Fibroblast of mammary gland (primary cell): ENCODE measurements around the gene SCG2.
A peak's percentile ranks its signal among the peaks of the same experiment; 100 is the strongest.

Experiments used
- DNase-seq: peaks from one replicate; pipeline ENCODE4 v3.0.0-alpha.2; 2010; ENCODE audit warnings: low read depth
- H3K4me3 ChIP-seq: 2 replicates; pipeline ENCODE4 v1.5.1; 2011; ENCODE audit warnings: low read depth, mild to moderate bottlenecking, low read length, moderate library complexity; ENCODE audit not compliant: control insufficient read depth
- CTCF ChIP-seq: conservative IDR thresholded peaks from 2 replicates; pipeline ENCODE4 v1.5.1; 2011; ENCODE audit warnings: low read depth, low read length, inconsistent platforms; ENCODE audit not compliant: control insufficient read depth, insufficient read depth

SCG2 gene

GRCh38 chr2:223562078-223562477 is 40.1 kb downstream of the SCG2 start:
- DNase-seq, result no peak
- no peak for TF ChIP-seq CTCF
- H3K4me3 ChIP-seq, result no peak overlapping the region

- no peak overlapping the region for H3K4me3 ChIP-seq
- DNase-seq, result peak; percentile 51
- no peak for TF ChIP-seq CTCF
These were observed 41.3 kb downstream of the SCG2 start for GRCh38 chr2:223560749-223561435.

- no peak for TF ChIP-seq CTCF
- no peak for DNase-seq
- H3K4me3 ChIP-seq, result no peak overlapping the region
These were observed 43.2 kb downstream of the SCG2 start for GRCh38 chr2:223558970-223559369.

- no peak for DNase-seq
- H3K4me3 ChIP-seq, result no peak overlapping the region
- no peak for TF ChIP-seq CTCF
These were observed 47.2 kb downstream of the SCG2 start for GRCh38 chr2:223554923-223555322.

- peak; percentile 98 for DNase-seq
- no peak for TF ChIP-seq CTCF
- no peak overlapping the region for H3K4me3 ChIP-seq
These were observed 52.9 kb downstream of the SCG2 start for GRCh38 chr2:223549215-223549614.

- DNase-seq, result no peak
- H3K4me3 ChIP-seq, result no peak overlapping the region
- no peak for TF ChIP-seq CTCF
These were observed 54.0 kb downstream of the SCG2 start for GRCh38 chr2:223548194-223548593.
